Measurements from ENCODE around the gene MT1F. TPM values are rescaled to one million over a fixed set of nuclear protein-coding genes. Genes with fewer than 3 reads are reported as not detected.

MT1F gene
- total and polyA plus RNA-seq, 2 donors (not counting 1 experiment from before 2014, with no cell fraction given), result 4.3 to 5.3 TPM

GRCh38 chr16:56662357-56663354 is 4.9 kb downstream of the MT1F start:
- no peaks in the 10 kb centered on the region for H3K9me3 Mint-ChIP-seq (ENCODE audit: insufficient read depth)
- intact Hi-C loops (cut with micrococcal nuclease), result no loop called here
- DNase-seq, result no peak
- peak overlapping the region; percentile 50 for H3K4me2 ChIP-seq (replicated peaks; ENCODE audit: low read depth, low read length, poor library complexity, severe bottlenecking)
- H3K36me3 ChIP-seq (replicated peaks in 1 of 2; ENCODE audit: control extremely low read depth in 1 of 2, control insufficient read depth in 1 of 2, extremely low read depth in 1 of 2, insufficient read depth in 2 of 2, low read length in 1 of 2), result no peaks in the 10 kb centered on the region
- H3K79me2 ChIP-seq (ENCODE audit: control insufficient read depth, insufficient read depth, low read length), result no peaks in the 10 kb centered on the region
- H3K27me3 Mint-ChIP-seq, result peaks cover 60% of the 10 kb centered on the region
- H2AFZ ChIP-seq (ENCODE audit: insufficient read depth, low read depth, low read length, poor library complexity, severe bottlenecking), result no peak overlapping the region
- H3K27ac Mint-ChIP-seq, result no peak overlapping the region
- peak; percentile 10 for ATAC-seq (ENCODE audit: low read depth)
- POLR2A ChIA-PET, result interaction anchor here (0.7 kb wide), 1 partner anchor 20 kb away, joined by 3 read pairs; no protein-coding TSS in a partner anchor
- H3K4me1 Mint-ChIP-seq, result peaks cover 18% of the 10 kb centered on the region
- no peaks in the 10 kb centered on the region for H4K20me1 ChIP-seq (ENCODE audit: control insufficient read depth, insufficient read depth, low read length, poor library complexity, severe bottlenecking)
- peaks cover 19 to 21% of the 10 kb centered on the region in 2 donors for H3K4me1 ChIP-seq (ENCODE audit: control insufficient read depth in 2 of 2, insufficient read depth in 2 of 2, low read length in 2 of 2)
- H3K4me3 ChIP-seq (ENCODE audit: control extremely low read depth in 1 of 5, extremely low read depth in 1 of 5, insufficient read depth in 1 of 5, low read depth in 2 of 5, low read length in 4 of 5), result no peak overlapping the region
- TF ChIP-seq EZH2 (IDR thresholded peaks at IDR 0.05; ENCODE audit: borderline replicate concordance, insufficient read depth, low read depth, low read length, poor library complexity, severe bottlenecking) (no peak), CTCF (IDR thresholded peaks at IDR 0.05) (no peak)
- H3K4me3 Mint-ChIP-seq, result peak overlapping the region; percentile 59
- no peak overlapping the region for H3K27ac ChIP-seq (ENCODE audit: low read length in 2 of 2)
- no peak overlapping the region for H3K9ac ChIP-seq (ENCODE audit: low read length)
- 20% methylated on average over 37 of the region's 48 CpGs for WGBS (ENCODE audit: insufficient coverage)
- peaks cover 0 to 50% (median 21%) of the 10 kb centered on the region in 4 experiments for H3K27me3 ChIP-seq (replicated peaks in 1 of 4; ENCODE audit: control extremely low read depth in 1 of 4, control insufficient read depth in 3 of 4, insufficient read depth in 4 of 4, low read length in 3 of 4)
- peaks cover 0 to 5% (median 0%) of the 10 kb centered on the region in 3 donors for H3K9me3 ChIP-seq (ENCODE audit: control extremely low read depth in 1 of 3, control insufficient read depth in 2 of 3, insufficient read depth in 1 of 3, low read length in 2 of 3)
- CTCF ChIA-PET, result interaction anchor here (1.1 kb wide), 1 partner anchor 148 kb away, joined by 3 read pairs; no protein-coding TSS in a partner anchor

GRCh38 chr16:56664506-56664905 is 6.7 kb downstream of the MT1F start:
- TF ChIP-seq CTCF (IDR thresholded peaks at IDR 0.05), result no peak
- no peak for TF ChIP-seq EZH2 (IDR thresholded peaks at IDR 0.05; ENCODE audit: borderline replicate concordance, insufficient read depth, low read depth, low read length, poor library complexity, severe bottlenecking)
- ATAC-seq (ENCODE audit: low read depth) (no peak), DNase-seq (no peak)
- no peak overlapping the region for H3K4me3 ChIP-seq (ENCODE audit: control extremely low read depth in 1 of 5, extremely low read depth in 1 of 5, insufficient read depth in 1 of 5, low read depth in 2 of 5, low read length in 4 of 5)
- H3K79me2 ChIP-seq (ENCODE audit: control insufficient read depth, insufficient read depth, low read length), result no peaks in the 10 kb centered on the region
- no CpG with 5 or more reads among the region's 1 CpG for WGBS (ENCODE audit: insufficient coverage)
- H3K27me3 ChIP-seq (replicated peaks in 1 of 4; ENCODE audit: control extremely low read depth in 1 of 4, control insufficient read depth in 3 of 4, insufficient read depth in 4 of 4, low read length in 3 of 4), result peaks cover 0 to 63% (median 32%) of the 10 kb centered on the region in 4 experiments
- Mint-ChIP-seq H3K27ac (no peak overlapping the region), H3K9me3 (ENCODE audit: insufficient read depth) (no peaks in the 10 kb centered on the region), H3K27me3 (peaks cover 77% of the 10 kb centered on the region), H3K4me3 (no peak overlapping the region), H3K4me1 (peaks cover 15% of the 10 kb centered on the region)
- H3K27ac ChIP-seq (ENCODE audit: low read length in 2 of 2), result no peak overlapping the region
- no peaks in the 10 kb centered on the region for H3K36me3 ChIP-seq (replicated peaks in 1 of 2; ENCODE audit: control extremely low read depth in 1 of 2, control insufficient read depth in 1 of 2, extremely low read depth in 1 of 2, insufficient read depth in 2 of 2, low read length in 1 of 2)
- H3K9ac ChIP-seq (ENCODE audit: low read length), result no peak overlapping the region
- H3K9me3 ChIP-seq (ENCODE audit: control extremely low read depth in 1 of 3, control insufficient read depth in 2 of 3, insufficient read depth in 1 of 3, low read length in 2 of 3), result peaks cover 0 to 6% (median 0%) of the 10 kb centered on the region in 3 donors
- H3K4me1 ChIP-seq (ENCODE audit: control insufficient read depth in 2 of 2, insufficient read depth in 2 of 2, low read length in 2 of 2), result peaks cover 12 to 14% of the 10 kb centered on the region in 2 donors
- no peak overlapping the region for H2AFZ ChIP-seq (ENCODE audit: insufficient read depth, low read depth, low read length, poor library complexity, severe bottlenecking)
- intact Hi-C loops (cut with micrococcal nuclease), result no loop called here
- CTCF ChIA-PET, result no interaction called here
- POLR2A ChIA-PET, result interaction anchor here (0.5 kb wide), 1 partner anchor 369 kb away, joined by 11 read pairs; no protein-coding TSS in a partner anchor
- H4K20me1 ChIP-seq (ENCODE audit: control insufficient read depth, insufficient read depth, low read length, poor library complexity, severe bottlenecking), result no peaks in the 10 kb centered on the region
- H3K4me2 ChIP-seq (replicated peaks; ENCODE audit: low read depth, low read length, poor library complexity, severe bottlenecking), result no peak overlapping the region
